Subcutaneous adipose tissue (tissue), 4 donors: ENCODE results near the gene PRRT1. TPM values are rescaled to one million over a fixed set of nuclear protein-coding genes. Genes with fewer than 3 reads are reported as not detected.

Experiments
- CTCF ChIP-seq: fragments of 450-650 bp; IDR thresholded peaks from one replicate; pipeline ENCODE4 v1.5.1; 2016; ENCODE audit warnings: low read depth, mild to moderate bottlenecking, control low read depth, antibody characterized with exemption, moderate library complexity
- total RNA-seq, 4 donors: library from RNA; depleted of rRNA; stranded (reverse); fragments of >200 nt; gene quantifications; one replicate each; pipeline ENCODE4 v1.1.0, GENCODE V29; 2016

PRRT1 gene
- total RNA-seq, 4 donors from 2014 or later = 0.34 to 1.3 (median 0.57) TPM; not detected in 1

DNA sequence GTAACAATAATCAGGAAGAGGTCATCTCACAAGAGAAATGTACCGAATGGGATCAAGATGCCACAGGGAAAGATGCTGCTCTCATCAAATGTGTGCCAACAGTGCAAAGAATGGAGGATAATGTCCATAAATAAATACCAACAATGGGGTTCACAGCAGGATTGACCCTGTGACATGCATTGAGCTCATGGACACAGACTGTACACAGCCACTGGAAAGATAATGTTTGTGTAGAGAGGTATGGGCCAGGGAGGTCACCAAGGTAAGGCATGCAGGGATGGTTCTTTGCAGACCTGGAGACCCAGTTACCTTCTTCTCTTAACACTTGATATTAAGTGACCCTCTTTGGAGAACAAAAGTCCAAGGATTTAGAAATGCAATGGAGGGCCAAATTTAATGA is 22.7 kb upstream of the PRRT1 start:
- TF ChIP-seq CTCF = no peak

- TF ChIP-seq CTCF = no peak
Observed at GRCh38 chr6:32173051-32173727, 21.4 kb upstream of the PRRT1 start.

DNA sequence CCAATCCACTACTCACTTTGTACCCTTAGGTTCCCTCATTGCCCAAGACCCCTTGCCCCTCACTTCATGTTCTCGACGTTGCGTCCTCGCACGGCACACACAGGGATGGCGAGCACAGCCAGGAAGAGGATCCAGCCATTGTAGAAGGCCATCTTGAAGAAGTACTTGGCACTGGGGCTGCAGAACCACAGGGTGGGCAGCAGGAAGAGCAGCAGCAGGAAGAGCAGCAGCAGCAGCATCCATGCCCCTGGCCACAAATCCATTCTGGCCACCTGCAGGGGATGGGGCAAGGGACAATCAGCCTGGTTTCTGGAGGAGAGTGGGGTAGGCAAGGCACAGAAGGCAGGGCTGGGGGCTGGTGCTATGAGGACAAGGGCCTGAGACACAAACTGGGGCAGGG is 19.5 kb upstream of the PRRT1 start:
- TF ChIP-seq CTCF = no peak

DNA sequence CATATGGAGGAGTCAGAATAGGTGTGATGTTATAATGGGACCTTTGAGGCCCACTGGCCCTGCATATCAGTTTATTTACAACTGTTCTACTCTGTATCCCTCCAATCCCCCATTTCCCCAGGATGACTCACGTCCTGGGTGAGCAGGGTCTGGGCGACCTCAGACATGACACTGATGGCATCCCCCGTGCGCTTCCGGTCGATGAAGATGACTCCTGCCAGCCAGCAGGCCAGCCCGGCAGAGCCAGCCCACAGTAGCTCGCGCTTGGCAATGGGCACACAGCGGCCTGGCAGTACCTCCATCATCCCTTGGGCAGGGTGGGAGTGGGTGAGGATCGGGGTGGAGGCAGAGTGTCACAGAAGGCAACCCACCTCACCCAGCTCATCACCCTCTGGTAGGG is 18.6 kb upstream of the PRRT1 start:
- TF ChIP-seq CTCF = no peak

DNA sequence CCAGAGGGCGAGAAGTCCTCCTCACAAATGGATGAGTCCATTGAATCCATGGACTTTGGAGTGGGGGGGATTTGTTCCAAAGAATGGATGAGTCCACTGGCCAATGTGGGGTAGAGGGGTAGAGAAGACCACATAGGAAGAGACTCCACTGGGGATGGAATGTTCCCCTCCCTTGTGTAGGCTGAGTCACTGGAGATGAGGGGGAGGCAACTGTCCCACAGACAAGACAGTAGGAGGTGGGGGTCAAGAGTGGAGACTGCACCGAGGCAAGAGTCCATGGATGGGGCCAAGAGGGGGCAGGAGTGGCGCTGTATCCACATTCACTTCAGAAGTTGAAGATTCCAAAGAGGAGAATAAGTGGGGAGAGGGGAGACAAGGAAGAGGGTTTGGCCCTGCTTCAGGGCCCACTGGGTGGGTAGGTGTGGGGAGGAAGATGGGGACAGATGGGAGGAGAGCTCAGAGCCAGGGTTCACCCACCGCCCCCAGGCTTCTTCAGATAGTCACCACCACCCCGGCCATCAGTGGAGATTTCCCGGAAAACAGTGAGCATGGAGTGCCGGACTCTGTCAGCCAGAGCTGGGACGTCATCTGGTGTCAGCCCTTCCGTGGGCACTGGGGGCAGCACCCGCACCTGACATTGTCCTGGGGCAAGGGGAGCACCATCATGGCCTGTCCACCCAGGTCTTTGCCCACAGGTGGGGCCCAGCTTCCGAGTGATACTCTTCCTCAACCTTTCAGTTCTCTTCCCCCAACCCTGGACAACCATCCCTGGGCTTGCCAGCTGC is 17.3 kb upstream of the PRRT1 start:
- TF ChIP-seq CTCF = no peak

- no peak for TF ChIP-seq CTCF
Observed at GRCh38 chr6:32168350-32168749, 16.6 kb upstream of the PRRT1 start.

GRCh38 chr6:32167761-32168262 is 16.1 kb upstream of the PRRT1 start:
- TF ChIP-seq CTCF = no peak
